ENCODE data around the gene ZEB2.

Gene ZEB2

GRCh38 chr2:144526831-144527230 is 6.9 kb upstream of the ZEB2 start:
- no peak for DNase-seq

- DNase-seq, result peak in 1 of 2 donors; percentile 50
These were observed 4.4 kb upstream of the ZEB2 start for GRCh38 chr2:144524118-144525009.

GRCh38 chr2:144523596-144524117 is 3.7 kb upstream of the ZEB2 start:
- no peak for DNase-seq

GRCh38 chr2:144522897-144523595 is 3.1 kb upstream of the ZEB2 start:
- no peak for DNase-seq

- DNase-seq, result no peak
These were observed 2.4 kb upstream of the ZEB2 start for GRCh38 chr2:144522176-144522896.

GRCh38 chr2:144521686-144522085 is 1.8 kb upstream of the ZEB2 start:
- no peak for DNase-seq

- DNase-seq, result no peak
These were observed 1.0 kb upstream of the ZEB2 start for GRCh38 chr2:144520756-144521487.

GRCh38 chr2:144519597-144519933 is 354 bp downstream of the ZEB2 start:
- DNase-seq, result no peak

- DNase-seq, result no peak
These were observed 947 bp downstream of the ZEB2 start for GRCh38 chr2:144518748-144519596.

GRCh38 chr2:144517866-144518747 is 1.8 kb downstream of the ZEB2 start:
- DNase-seq, result peak in 1 of 2 donors; percentile 28

- peak; percentile 68 to 69 for DNase-seq
These were observed 2.7 kb downstream of the ZEB2 start for GRCh38 chr2:144516981-144517865.

- DNase-seq, result no peak
These were observed 3.4 kb downstream of the ZEB2 start for GRCh38 chr2:144516411-144516980.

- DNase-seq, result peak; percentile 53 to 63
These were observed 4.1 kb downstream of the ZEB2 start for GRCh38 chr2:144515696-144516410.

- no peak for DNase-seq
These were observed 4.7 kb downstream of the ZEB2 start for GRCh38 chr2:144515099-144515695.

GRCh38 chr2:144514616-144515091 is 5.3 kb downstream of the ZEB2 start:
- DNase-seq, result no peak

- DNase-seq, result peak; percentile 50 to 64
These were observed 6.4 kb downstream of the ZEB2 start for GRCh38 chr2:144513388-144514101.

GRCh38 chr2:144512891-144513351 is 7.0 kb downstream of the ZEB2 start:
- DNase-seq, result no peak

Measured in CD4-positive, alpha-beta T cell treated with Interleukin-1 beta for 1 hour (primary cell).